Kidney epithelial cell (primary cell): ENCODE data around the gene DOCK11. TPM values are rescaled to one million over a fixed set of nuclear protein-coding genes. Genes with fewer than 3 reads are reported as not detected.

Experiments
- DNase-seq: peaks from one replicate; pipeline ENCODE4 v3.0.0-alpha.2; 2010; ENCODE audit warnings: low read depth
- H3K27me3 ChIP-seq: 2 replicates; pipeline ENCODE4 v1.6.0; 2011; ENCODE audit warnings: low read length; ENCODE audit not compliant: control insufficient read depth, insufficient read depth
- H3K36me3 ChIP-seq: 2 replicates; pipeline ENCODE4 v1.5.1; 2011; ENCODE audit warnings: low read length; ENCODE audit not compliant: control insufficient read depth, insufficient read depth
- H3K4me3 ChIP-seq: 2 replicates; pipeline ENCODE4 v1.5.1; 2011; ENCODE audit warnings: low read depth, mild to moderate bottlenecking, control low read depth, low read length
- total RNA-seq: library from RNA; depleted of rRNA; stranded (reverse); fragments of >200 nt; gene quantifications from 2 replicates; pipeline ENCODE4 v1.2.3, GENCODE V29; 2015
- TF ChIP-seq, protein P1 (sequence below): IDR thresholded peaks from 2 replicates; pipeline ENCODE4 v1.5.1; 2011; ENCODE audit warnings: mild to moderate bottlenecking, moderate library complexity, low read length, control low read depth, inconsistent platforms; ENCODE audit not compliant: insufficient read depth, poor library complexity, severe bottlenecking

DOCK11 gene
- total RNA-seq, 1 donor from 2014 or later: 10.9 TPM

DNA sequence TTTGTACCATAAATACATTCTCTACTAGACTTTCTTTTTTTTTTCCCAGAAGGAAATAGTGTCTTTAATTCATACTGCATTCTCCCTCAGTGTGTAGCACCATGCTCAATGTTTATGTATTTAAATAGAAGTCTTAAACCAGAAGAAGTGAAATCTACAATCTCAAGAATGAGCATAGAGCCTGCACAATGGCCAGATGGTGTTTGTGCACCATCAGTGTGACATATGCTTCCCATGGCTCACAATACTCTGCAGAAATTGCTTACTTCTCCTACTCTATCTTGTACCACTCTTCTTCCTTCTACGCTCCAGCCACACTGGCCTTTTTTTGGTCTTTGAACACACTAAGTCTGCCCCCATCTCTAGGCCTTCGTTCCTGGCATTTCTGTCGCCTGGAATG, 2.6 kb upstream of the DOCK11 start:
- Histone ChIP-seq H3K27me3 (no peaks in the 10 kb centered on the region), H3K4me3 (no peak overlapping the region), H3K36me3 (no peaks in the 10 kb centered on the region)
- no peak for DNase-seq
- TF ChIP-seq, protein P1, sequence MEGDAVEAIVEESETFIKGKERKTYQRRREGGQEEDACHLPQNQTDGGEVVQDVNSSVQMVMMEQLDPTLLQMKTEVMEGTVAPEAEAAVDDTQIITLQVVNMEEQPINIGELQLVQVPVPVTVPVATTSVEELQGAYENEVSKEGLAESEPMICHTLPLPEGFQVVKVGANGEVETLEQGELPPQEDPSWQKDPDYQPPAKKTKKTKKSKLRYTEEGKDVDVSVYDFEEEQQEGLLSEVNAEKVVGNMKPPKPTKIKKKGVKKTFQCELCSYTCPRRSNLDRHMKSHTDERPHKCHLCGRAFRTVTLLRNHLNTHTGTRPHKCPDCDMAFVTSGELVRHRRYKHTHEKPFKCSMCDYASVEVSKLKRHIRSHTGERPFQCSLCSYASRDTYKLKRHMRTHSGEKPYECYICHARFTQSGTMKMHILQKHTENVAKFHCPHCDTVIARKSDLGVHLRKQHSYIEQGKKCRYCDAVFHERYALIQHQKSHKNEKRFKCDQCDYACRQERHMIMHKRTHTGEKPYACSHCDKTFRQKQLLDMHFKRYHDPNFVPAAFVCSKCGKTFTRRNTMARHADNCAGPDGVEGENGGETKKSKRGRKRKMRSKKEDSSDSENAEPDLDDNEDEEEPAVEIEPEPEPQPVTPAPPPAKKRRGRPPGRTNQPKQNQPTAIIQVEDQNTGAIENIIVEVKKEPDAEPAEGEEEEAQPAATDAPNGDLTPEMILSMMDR: no peak

DNA sequence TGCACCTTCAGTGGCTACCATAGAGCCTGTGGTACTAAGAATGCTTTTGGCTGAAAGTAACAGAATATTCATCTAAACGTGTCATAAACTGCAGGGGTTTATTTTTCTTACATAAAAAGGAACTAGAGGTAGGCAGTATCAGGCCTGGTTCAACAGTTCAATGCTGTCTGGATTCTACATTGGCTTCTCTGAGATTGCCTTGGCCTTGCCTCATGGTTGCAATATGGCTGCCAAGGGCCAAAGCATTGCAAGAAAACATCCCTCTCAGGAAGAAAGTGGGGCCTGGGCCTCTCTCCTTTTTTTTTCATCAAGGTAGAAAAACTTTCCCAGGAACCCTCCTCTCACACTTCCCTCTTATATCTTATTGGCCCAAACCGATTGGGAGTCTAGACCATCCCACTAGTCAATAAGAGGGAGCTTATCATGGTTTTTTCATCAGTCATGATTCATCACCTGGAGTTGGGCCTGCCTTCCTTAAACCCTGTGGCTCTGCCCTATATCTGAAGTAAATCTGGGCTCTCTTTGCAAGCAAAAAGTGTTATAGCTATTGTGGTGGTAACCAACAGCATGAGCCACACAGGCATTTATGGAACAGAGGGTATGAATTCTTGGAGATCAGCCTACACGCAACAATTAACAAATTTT, 1.8 kb upstream of the DOCK11 start:
- H3K4me3 ChIP-seq: no peak overlapping the region
- no peaks in the 10 kb centered on the region for H3K36me3 ChIP-seq
- DNase-seq: no peak
- TF ChIP-seq, protein P1: no peak
- no peaks in the 10 kb centered on the region for H3K27me3 ChIP-seq

DNA sequence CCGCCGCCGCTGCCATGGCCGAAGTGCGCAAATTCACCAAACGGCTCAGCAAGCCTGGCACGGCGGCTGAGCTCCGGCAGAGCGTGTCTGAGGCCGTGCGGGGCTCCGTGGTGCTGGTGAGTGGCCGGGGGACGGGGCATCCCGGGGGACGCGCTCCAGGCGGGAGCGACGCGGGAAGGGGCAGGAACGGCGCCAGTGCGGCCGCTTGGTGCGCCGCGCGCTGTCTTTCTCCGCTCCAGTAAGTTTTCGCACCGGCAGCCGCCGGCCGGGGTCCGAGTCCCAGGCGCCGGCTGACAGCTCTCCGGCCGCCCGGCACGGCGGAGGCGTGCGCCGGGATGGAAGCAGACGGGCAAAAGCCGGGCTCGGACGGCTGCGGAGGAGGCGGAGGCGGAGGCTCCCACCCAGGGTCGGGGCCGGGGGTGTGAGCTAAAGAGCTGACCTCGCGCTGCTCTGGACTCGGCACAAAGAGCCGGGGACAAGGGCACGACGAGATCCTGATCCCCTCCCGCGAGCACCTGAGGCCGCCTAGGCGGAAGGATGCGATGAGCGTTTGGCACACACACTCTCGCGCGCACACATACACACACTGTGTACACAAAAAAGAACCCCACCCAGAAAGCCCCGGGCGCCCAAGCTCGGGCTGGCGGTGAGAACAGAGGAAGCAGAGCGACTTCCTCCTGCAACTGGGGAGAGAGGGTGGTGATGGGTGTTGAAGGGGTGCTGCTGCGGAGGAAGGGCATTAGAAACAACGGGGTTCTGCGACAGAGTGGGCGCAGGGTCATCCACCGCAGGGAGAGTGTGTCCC, 545 bp downstream of the DOCK11 start:
- TF ChIP-seq, protein P1: no peak
- DNase-seq: no peak
- no peaks in the 10 kb centered on the region for H3K36me3 ChIP-seq
- H3K27me3 ChIP-seq: no peaks in the 10 kb centered on the region
- H3K4me3 ChIP-seq: peak overlapping the region; percentile 67

DNA sequence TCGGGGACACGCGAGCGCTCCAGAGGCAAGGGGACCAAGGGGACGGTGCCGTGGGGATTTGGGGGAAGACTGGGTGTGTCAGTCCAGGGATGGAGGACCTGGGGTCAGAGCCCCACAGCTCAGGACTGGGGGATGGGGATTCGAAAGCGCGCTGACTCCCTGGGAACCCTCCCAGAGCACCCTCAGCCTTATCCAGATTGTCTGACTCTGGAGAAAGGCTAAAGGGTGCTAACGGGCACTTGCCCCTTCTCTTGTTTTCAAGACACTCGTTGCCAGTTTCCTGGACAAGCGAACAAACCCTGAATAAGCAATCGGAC, 1.1 kb downstream of the DOCK11 start:
- TF ChIP-seq, protein P1: no peak
- H3K36me3 ChIP-seq: no peaks in the 10 kb centered on the region
- no peaks in the 10 kb centered on the region for H3K27me3 ChIP-seq
- no peak for DNase-seq
- peak overlapping the region; percentile 67 for H3K4me3 ChIP-seq

DNA sequence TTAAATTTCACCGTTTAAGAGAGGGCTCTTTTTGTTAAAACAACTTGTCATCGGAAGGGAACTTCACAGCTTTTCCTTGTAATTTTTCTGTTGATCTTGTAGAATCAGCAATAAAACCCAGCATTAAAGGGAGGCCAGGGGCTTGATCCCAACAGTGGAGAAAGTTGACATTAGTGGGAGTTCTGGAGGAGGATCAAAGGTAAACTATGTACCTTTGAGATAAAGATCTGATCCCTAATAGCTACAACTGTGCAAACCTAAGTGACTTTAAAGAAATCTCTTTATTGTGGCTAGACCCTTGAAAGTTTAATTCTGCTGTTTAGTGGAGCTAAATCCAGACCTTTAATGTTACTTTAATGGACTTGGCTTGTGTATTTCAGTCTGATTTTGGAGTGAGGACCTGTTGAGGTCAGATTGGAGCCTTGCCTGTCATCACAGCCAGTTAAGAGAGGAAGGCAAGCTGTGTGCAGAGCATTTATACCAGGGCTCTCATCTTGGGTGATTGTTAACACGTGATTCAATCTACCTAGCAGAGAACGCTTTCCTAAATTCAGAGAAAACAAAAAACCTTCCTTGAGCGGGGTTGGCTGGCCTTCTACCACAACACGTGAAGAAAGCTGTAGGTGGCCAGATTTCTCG, 1.7 kb downstream of the DOCK11 start:
- TF ChIP-seq, protein P1: no peak
- Histone ChIP-seq H3K4me3 (no peak overlapping the region), H3K27me3 (no peaks in the 10 kb centered on the region), H3K36me3 (no peaks in the 10 kb centered on the region)
- DNase-seq: no peak
